H54 (cell line): ENCODE data around the gene SIGLEC5.

Experiments used
- DNase-seq: peaks from one replicate; pipeline ENCODE4 v3.0.0; 2011; ENCODE audit warnings: low spot score, mixed read lengths; ENCODE audit not compliant: insufficient read length
- FAIRE-seq: peaks from 3 replicates; lab custom pipeline; 2011; peaks lifted over from hg19 to GRCh38; lab: Jason Lieb, UNC
- POLR2A ChIP-seq: IDR thresholded peaks from 2 replicates; pipeline ENCODE4 v1.6.1; 2011; ENCODE audit warnings: low read depth, mild to moderate bottlenecking, low read length

The SIGLEC5 gene

DNA sequence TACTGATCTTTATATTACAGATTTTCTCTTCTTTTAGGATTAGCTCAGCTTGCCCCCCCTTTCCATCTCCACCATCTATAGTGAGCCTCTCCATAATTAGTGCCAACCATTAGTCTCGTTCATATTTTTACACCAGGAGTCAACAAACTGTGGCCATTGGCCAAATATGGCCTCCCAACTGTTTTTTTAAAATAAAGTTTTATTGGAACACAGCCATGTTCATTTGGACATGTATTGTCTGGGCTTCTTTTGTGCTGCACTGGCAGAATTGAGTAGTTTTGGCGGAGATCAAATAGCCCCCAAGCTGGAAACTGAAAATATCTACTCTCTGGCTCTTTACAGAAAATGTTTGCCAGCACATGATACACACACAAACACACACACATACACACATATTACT, 40.7 kb downstream of the SIGLEC5 start:
- DNase-seq (no peak), FAIRE-seq (no peak)
- no peak for TF ChIP-seq POLR2A

DNA sequence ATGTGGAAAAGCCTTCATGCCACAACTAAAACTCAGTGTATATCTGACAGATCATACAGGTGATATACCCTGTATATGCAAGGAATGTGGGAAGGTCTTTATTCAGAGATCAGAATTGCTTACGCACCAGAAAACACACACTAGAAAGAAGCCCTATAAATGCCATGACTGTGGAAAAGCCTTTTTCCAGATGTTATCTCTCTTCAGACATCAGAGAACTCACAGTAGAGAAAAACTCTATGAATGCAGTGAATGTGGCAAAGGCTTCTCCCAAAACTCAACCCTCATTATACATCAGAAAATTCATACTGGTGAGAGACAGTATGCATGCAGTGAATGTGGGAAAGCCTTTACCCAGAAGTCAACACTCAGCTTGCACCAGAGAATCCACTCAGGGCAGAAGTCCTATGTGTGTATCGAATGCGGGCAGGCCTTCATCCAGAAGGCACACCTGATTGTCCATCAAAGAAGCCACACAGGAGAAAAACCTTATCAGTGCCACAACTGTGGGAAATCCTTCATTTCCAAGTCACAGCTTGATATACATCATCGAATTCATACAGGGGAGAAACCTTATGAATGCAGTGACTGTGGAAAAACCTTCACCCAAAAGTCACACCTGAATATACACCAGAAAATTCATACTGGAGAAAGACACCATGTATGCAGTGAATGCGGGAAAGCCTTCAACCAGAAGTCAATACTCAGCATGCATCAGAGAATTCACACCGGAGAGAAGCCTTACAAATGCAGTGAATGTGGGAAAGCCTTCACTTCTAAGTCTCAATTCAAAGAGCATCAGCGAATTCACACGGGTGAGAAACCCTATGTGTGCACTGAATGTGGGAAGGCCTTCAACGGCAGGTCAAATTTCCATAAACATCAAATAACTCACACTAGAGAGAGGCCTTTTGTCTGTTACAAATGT, 42.7 kb downstream of the SIGLEC5 start:
- DNase-seq: no peak
- no peak for FAIRE-seq
- TF ChIP-seq POLR2A: no peak

DNA sequence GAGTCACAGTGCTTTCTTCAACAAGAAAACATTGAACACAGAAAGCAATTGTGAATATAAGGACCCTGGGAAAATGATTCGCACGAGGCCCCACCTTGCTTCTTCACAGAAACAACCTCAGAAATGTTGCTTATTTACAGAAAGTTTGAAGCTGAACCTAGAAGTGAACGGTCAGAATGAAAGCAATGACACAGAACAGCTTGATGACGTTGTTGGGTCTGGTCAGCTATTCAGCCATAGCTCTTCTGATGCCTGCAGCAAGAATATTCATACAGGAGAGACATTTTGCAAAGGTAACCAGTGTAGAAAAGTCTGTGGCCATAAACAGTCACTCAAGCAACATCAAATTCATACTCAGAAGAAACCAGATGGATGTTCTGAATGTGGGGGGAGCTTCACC, 43.4 kb downstream of the SIGLEC5 start:
- no peak for TF ChIP-seq POLR2A
- DNase-seq: no peak
- FAIRE-seq: no peak

DNA sequence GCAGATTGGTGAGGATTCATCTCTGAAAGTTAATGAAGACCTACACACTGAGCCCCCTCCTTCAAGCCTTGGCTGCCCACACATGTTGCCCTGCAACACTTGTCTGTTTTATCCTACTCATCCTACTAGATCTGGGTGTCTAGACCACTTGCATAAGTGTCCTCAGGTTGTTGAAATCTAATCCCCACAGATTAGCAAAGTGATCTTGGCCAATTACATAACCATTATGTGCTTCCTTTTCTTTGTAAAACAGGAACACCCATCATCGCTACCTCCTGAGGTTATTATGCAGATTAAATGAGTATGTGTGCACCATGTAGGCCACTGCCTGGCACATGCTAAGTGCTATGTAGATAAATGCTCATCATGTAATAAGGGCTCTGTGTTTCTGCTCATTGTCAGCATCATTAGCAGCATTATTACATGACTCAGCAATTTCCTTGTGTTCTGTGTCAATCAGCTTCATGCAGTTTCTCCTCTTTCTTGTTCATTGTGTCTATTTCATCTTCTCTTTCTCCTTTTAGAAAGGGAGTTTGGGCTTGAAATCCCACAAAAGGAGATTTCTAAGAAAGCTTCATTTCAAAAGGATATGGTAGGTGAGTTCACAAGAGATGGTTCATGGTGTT, 44.0 kb downstream of the SIGLEC5 start:
- no peak for TF ChIP-seq POLR2A
- FAIRE-seq (no peak), DNase-seq (no peak)

DNA sequence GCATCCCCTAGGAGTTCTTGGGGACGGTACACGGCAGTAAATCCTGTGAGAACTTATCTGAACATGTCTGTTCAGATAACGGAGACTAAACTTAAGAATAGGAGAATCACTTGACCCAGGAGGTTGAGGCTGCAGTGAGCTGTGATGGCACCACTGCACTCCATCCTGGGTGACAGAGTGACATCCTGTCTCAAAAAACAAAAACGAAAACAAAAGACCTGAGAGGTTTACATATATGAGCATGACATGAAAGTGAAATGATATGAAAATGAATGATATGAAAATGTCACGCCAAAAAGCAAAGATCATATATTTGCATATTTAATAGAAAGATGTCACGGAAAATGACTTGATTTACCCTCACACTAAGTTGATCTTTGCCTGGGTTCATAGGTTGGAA, 53.4 kb downstream of the SIGLEC5 start:
- FAIRE-seq (no peak), DNase-seq (no peak)
- no peak for TF ChIP-seq POLR2A

DNA sequence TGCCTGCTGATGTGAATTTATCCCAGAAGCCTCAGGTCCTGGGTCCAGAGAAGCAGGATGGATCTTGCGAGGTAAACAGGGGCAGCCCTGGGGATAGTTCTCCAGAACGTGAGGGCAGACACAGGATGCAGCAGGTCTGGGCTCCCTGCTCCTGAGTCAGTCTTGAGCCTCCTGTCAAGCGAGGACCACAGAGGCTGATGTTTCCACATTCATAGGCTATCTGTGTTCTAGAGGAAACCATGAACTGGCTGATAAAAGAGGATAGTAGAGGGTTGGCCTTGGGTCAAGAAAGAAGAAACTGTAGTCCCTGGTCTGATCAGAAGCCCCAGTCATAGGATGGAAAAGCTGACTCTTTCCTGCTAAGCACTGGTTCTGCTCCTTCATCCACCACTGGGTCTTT, 56.9 kb downstream of the SIGLEC5 start:
- FAIRE-seq (no peak), DNase-seq (peak; percentile 11)
- TF ChIP-seq POLR2A: no peak

DNA sequence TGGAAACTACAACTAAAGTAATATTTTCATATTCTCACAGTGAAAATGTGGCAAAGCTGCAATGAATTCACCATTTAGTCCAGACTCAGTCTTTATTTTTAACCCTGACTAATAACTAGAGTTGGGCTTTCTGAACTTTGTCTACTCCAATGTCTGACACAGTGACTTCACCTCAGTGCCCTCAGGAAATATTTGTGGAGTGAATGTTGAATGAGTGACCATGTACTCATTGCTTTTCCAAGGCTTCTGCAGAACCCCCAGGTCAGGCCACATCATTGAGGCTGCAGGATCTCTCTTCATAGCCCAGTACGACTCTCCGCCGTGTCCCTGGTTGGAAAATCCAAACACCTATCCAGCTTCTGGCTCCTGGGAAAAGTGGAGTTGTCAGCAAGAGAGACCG, 57.3 kb downstream of the SIGLEC5 start:
- no peak for TF ChIP-seq POLR2A
- DNase-seq: peak; percentile 53
- peak; percentile 95 for FAIRE-seq

DNA sequence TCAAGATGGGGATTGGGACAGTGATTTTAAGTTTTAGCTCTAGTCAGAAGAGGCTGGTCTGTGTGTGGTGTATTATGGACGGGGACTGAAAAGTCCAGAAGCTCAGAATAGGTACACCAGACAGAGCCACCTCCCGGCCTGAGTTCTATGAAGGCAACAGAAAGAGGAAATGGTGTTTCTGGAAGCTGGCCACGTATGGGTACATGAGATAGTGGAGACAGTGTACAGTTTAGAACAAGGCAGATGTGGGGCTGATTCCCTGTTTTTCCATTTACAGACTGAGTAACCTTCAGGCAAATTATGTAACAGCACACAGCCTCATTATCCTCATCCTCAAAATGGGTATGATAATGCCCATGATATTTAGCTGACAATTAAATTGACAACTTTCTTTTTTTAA, 57.8 kb downstream of the SIGLEC5 start:
- FAIRE-seq: no peak
- no peak for TF ChIP-seq POLR2A
- no peak for DNase-seq

DNA sequence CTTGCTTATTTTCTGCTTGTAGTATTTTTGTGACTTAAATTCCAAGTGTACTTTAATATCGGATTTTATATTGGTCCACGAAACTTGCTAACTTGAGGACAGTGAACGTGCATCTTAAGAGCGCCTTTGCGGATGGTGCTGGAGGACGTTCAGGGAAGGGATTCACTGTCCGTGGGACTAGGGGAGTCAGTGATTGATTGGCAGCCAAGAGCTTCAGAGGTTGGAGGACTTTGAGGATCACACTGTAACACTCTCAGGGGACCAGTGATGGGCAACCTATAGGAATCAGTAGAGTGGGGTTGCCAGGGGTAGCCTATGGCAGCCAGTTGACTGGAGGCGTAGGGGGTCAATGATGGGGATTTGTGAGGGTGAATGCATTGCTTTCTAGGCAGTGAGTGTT, 58.6 kb downstream of the SIGLEC5 start:
- TF ChIP-seq POLR2A: no peak
- DNase-seq (no peak), FAIRE-seq (no peak)

DNA sequence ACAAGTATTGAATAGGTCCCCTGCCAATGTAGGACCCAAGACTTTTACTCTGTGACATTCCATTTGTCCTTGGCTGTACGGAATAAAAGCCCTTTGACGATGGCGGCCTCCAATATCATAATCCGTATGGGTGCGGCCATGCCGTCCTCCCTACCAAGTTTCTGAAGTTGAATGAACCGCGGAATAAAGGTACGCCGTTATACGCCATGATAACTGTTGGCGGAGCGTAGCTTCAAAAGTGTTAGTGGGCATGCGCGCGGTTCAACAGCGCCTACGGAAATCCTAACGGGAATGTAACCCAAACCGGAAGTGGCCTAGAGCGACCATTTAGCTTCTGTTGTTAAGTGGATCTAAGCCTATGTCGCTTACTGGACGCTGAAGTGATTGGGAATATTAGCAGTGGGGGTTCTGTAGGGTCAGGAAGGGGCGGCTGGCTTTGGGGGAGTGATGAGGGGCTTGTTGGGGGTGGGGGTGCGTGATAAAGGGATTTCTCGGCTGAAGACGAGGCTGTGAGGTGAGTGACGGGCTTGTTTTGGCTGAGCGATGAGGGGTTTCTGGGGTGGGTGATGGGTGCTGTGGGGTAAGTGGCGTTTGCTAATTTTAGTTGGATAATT, 59.1 kb downstream of the SIGLEC5 start, which contains the start of gene ZNF175:
Gene ZNF175, plus strand, starts transcription at position 322 of the 614 bp plus-strand sequence. CDS start 2,047 bp downstream, outside the sequence.
- peak; percentile 97 for FAIRE-seq
- DNase-seq: peak; percentile 27
- TF ChIP-seq POLR2A: no peak

DNA sequence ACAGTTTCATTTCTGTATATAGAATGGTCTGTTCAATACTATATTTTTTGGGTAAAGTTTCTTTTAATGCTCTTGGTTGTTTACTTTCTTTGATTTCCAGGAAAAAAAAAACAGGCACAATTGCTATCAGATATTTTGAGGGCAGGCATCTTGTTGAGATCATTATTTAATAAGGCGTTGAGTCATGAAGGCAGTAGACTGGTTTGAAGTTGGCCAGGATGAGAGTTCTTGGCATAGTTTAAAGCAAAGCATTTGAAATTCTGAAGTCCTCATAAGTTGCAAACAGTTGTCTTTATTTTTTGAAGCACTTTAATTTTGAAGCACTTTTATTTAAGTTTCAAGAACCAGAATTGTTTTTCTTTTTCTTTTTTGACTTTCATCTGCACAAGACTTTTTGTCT, 61.7 kb downstream of the SIGLEC5 start:
- DNase-seq (no peak), FAIRE-seq (no peak)
- no peak for TF ChIP-seq POLR2A

DNA sequence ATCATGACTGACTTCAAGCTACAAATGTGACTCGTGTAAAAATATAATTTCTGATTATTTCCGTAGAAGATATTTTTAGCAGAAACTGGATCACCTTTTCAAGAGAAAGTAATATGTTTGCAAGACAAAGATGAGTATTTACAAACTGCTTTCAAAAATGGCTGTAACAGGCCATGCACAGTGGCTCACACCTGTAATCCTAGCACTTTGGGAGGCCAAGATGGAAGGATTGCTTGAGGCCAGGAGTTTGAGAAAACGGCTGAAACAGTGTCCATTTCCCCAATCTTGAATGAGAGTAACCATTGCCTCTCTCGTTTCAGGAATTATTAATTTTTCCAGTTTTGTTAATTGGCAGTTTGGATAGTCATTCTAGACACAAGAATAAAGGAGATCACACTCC, 62.6 kb downstream of the SIGLEC5 start:
- DNase-seq (no peak), FAIRE-seq (no peak)
- no peak for TF ChIP-seq POLR2A

DNA sequence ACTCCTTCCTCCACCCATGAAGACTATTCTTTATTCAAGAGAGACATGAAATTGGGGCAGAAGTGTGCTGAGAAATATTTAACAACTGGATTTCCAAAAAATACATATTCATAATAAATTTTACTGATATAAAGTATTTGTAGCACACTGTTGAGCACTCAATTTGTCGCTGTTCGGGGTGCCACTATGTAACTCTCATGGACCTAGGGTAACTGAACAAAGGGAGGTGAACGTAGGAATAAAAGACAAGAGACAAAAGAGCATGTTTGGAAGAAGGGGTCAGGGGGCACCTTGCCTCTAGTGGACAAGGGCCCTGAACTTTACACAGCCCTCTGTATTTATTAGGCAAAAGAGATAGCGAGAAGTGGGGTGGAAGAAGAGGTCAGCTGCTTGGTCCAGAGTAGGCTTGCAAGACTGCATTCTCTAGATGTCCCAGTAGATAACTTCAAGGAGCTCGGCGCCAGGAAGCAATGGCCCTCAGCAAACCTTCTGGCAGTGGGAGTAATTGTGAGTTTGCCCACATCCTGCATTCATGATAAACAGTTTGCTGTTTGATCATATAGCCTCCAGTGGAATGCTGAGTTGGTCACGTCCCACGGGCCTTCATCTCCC, 63.6 kb downstream of the SIGLEC5 start:
- TF ChIP-seq POLR2A: no peak
- DNase-seq: no peak
- no peak for FAIRE-seq

DNA sequence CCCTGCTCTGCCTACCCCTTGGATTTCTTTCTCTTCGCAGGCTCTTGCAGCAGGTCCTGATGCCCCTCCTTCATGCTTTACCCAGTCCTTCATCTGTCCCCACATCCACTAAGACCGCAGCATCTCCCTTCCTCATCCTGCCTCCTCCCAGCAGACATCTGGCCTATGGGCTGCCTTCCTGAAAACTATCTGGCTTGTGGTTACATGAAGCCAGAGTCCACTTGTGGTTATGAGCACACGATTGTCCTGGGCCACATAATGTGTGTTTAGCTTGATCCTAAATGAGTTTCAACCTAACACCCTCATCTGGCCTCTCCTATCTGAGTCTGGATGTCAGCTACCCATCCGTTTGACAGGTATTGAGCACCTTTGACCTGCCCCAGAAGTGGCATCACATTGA, 64.6 kb downstream of the SIGLEC5 start:
- TF ChIP-seq POLR2A: no peak
- DNase-seq: no peak
- no peak for FAIRE-seq
